HepG2 (cell line): Measurements from ENCODE around the gene SPTSSB. TPM values are rescaled to one million over a fixed set of nuclear protein-coding genes. Genes with fewer than 3 reads are reported as not detected.

Experiments used
- ATAC-seq: fragments of 200-7000 bp; cut with Tn5 transposase; 3 replicates; pipeline ENCODE4 v1.9.1; 2020; ENCODE audit warnings: mild to moderate bottlenecking, moderate library complexity
- BruUV-seq: library from RNA; stranded (reverse); fragments of 400-500 nt; replicated peaks from 2 replicates; lab custom pipeline; 2021; lab: Mats Ljungman, UMichigan
- CTCF ChIA-PET: fragments of 300-600 bp; formaldehyde crosslinking; extraction: SDS; loops from one replicate; lab custom pipeline; 2021; ENCODE audit warnings: low total read pairs, inconsistent platforms, low intra/inter-chr PET ratio; lab: Yijun Ruan, JAX
- POLR2A ChIA-PET: fragments of 350-600 bp; sonication (Branson Sonifier 250); formaldehyde crosslinking; loops from one replicate; lab custom pipeline; 2020; ENCODE audit warnings: antibody characterized with exemption, inconsistent platforms; lab: Yijun Ruan, JAX
- DNase-seq: peaks from one replicate; pipeline ENCODE4 v3.0.0-alpha.2; 2015; ENCODE audit warnings: low spot score
- FAIRE-seq: peaks from 3 replicates; lab custom pipeline; 2011; peaks lifted over from hg19 to GRCh38; lab: Jason Lieb, UNC
- H2AFZ ChIP-seq: one replicate; pipeline ENCODE4 v1.6.1; 2011; ENCODE audit warnings: low read length, inconsistent platforms
- H3K27ac ChIP-seq: fragments of 300-600 bp; 3 replicates; pipeline ENCODE4 v1.8.0; 2011; ENCODE audit warnings: mixed run types, mild to moderate bottlenecking, mixed read lengths, low read length, inconsistent platforms; ENCODE audit not compliant: insufficient read depth; ENCODE audit errors: extremely low read length
- H3K27me3 ChIP-seq, 2 experiments: fragments of 200-600 bp in 1 of 2; 2 replicates in 1 of 2; 3 replicates in 1 of 2; pipeline versions ENCODE4 v1.6.0 to v1.8.0; 2011; ENCODE audit warnings: low read length in 2 of 2, mild to moderate bottlenecking in 2 of 2, moderate library complexity in 2 of 2, inconsistent platforms in 1 of 2; ENCODE audit not compliant: insufficient read depth in 2 of 2, control insufficient read depth in 1 of 2
- H3K36me3 ChIP-seq, 2 experiments: fragments of 200-600 bp in 1 of 2; replicated peaks in 1 of 2; 2 replicates in 1 of 2; 3 replicates in 1 of 2; pipeline versions ENCODE4 v1.5.1 to v1.8.0; 2011; ENCODE audit warnings: low read length in 2 of 2, inconsistent platforms in 1 of 2; ENCODE audit not compliant: insufficient read depth in 2 of 2, control insufficient read depth in 1 of 2
- H3K4me1 ChIP-seq: 2 replicates; pipeline ENCODE4 v1.5.1; 2012; ENCODE audit warnings: low read length, inconsistent platforms; ENCODE audit not compliant: insufficient read depth
- H3K4me2 ChIP-seq: 2 replicates; pipeline ENCODE4 v1.6.0; 2011; ENCODE audit warnings: low read depth, low read length, inconsistent platforms
- H3K4me3 ChIP-seq, 3 experiments: fragments of 200-600 bp in 1 of 3; sonication (generic), shearing (Covaris generic) in 1 of 3; replicated peaks in 1 of 3; 2 replicates each; pipeline ENCODE4 v1.5.1; 2011 to 2016; ENCODE audit warnings: low read length in 3 of 3, inconsistent platforms in 2 of 3, low read depth in 2 of 3, mild to moderate bottlenecking in 2 of 3, control low read depth in 1 of 3, mixed read lengths in 1 of 3; ENCODE audit not compliant: insufficient read depth in 1 of 3
- H3K79me2 ChIP-seq: one replicate; pipeline ENCODE4 v1.6.1; 2011; ENCODE audit warnings: low read length, inconsistent platforms; ENCODE audit not compliant: insufficient read depth
- H3K9ac ChIP-seq: 2 replicates; pipeline ENCODE4 v1.6.0; 2011; ENCODE audit warnings: mild to moderate bottlenecking, low read depth, low read length, inconsistent platforms; ENCODE audit not compliant: insufficient read depth
- H3K9me3 ChIP-seq: 2 replicates; pipeline ENCODE4 v1.5.1; 2012; ENCODE audit warnings: mild to moderate bottlenecking, low read length
- H4K20me1 ChIP-seq: 2 replicates; pipeline ENCODE4 v1.6.0; 2011; ENCODE audit warnings: inconsistent platforms, mild to moderate bottlenecking, low read length, moderate library complexity; ENCODE audit not compliant: insufficient read depth
- DR1 ChIP-seq: sonication (generic); formaldehyde crosslinking; IDR thresholded peaks from 2 replicates; pipeline ENCODE4 v1.8.0; 2021; ENCODE audit warnings: mild to moderate bottlenecking, missing genetic modification reagents, inconsistent platforms
- HNF4G ChIP-seq, 2 experiments: sonication (generic) in 1 of 2; formaldehyde crosslinking in 1 of 2; IDR thresholded peaks; 2 replicates each; pipeline versions ENCODE4 v1.4.0 to v1.6.1; 2011 to 2020; ENCODE audit warnings: borderline replicate concordance in 2 of 2, low read depth in 2 of 2, mild to moderate bottlenecking in 2 of 2, low read length in 1 of 2, missing genetic modification reagents in 1 of 2, moderate library complexity in 1 of 2
- MTA3 ChIP-seq: sonication (generic); formaldehyde crosslinking; IDR thresholded peaks from 2 replicates; pipeline ENCODE4 v1.4.0; 2020; ENCODE audit warnings: missing genetic modification reagents
- ZMYM4 ChIP-seq: sonication (generic); formaldehyde crosslinking; IDR thresholded peaks from 2 replicates; pipeline ENCODE4 v1.8.1; 2023; ENCODE audit warnings: mild to moderate bottlenecking, missing genetic modification reagents
- ZNF124 ChIP-seq: sonication (generic); formaldehyde crosslinking; IDR thresholded peaks from 2 replicates; pipeline ENCODE4 v1.4.0; 2020; ENCODE audit warnings: missing genetic modification reagents
- ZNF138 ChIP-seq: sonication (generic); formaldehyde crosslinking; IDR thresholded peaks from 2 replicates; pipeline ENCODE4 v1.5.0; 2020; ENCODE audit warnings: mild to moderate bottlenecking, low read depth, missing genetic modification reagents
- ZNF644 ChIP-seq: IDR thresholded peaks from 2 replicates; pipeline ENCODE4 v1.6.1; 2016; ENCODE audit warnings: low read depth
- ZNF7 ChIP-seq: IDR thresholded peaks from 2 replicates; pipeline ENCODE4 v1.6.1; 2016; ENCODE audit warnings: missing biosample characterization, missing genetic modification reagents
- ZNF713 ChIP-seq: sonication (generic); formaldehyde crosslinking; IDR thresholded peaks from 2 replicates; pipeline ENCODE4 v1.4.0; 2020; ENCODE audit warnings: mild to moderate bottlenecking, missing genetic modification reagents
- ZNF788 ChIP-seq: sonication (generic); formaldehyde crosslinking; IDR thresholded peaks from 2 replicates; pipeline ENCODE4 v1.5.0; 2020; ENCODE audit warnings: mild to moderate bottlenecking, missing genetic modification reagents, borderline replicate concordance
- ZNF850 ChIP-seq: sonication (generic); formaldehyde crosslinking; conservative IDR thresholded peaks from 2 replicates; pipeline ENCODE4 v1.9.0; 2021; ENCODE audit warnings: mild to moderate bottlenecking, missing genetic modification reagents
- WGBS: methylation state at CpG from one replicate; pipeline ENCODE4 v1.1.6; 2017; ENCODE audit warnings: low lambda C conversion rate; 5-methylcytosine and 5-hydroxymethylcytosine counted together
- in situ Hi-C: cut with HindIII; loops from 2 replicates; pipeline ENCODE4 v1.10.0; 2017; ENCODE audit warnings: low pct_unique_long_range_greater_than_20kb; ENCODE audit not compliant: extremely low pct_ligation_motif_present
- intact Hi-C: fragments of 100-400 bp; cut with micrococcal nuclease; formaldehyde crosslinking; loops from one replicate; pipeline ENCODE4 v1.10.0; 2022; ENCODE audit not compliant: unreplicated experiment
- polyA plus RNA-seq, 8 experiments: library from polyadenylated mRNA; depleted of rRNA in 3 of 8; stranded (reverse) in 7 of 8; unstranded in 1 of 8; fragments of >200 nt; fragmentation: Illumina TruSeq in 4 of 8; extraction: Trizol in 4 of 8; gene quantifications; 2 replicates each; pipeline versions ENCODE4 v1.2.1 to v1.2.3, GENCODE V29; 2011 to 2016; ENCODE audit warnings: low read depth in 4 of 8, missing spikeins in 1 of 8, mixed read lengths in 1 of 8; ENCODE audit not compliant: insufficient read depth in 1 of 8
- total RNA-seq, 5 experiments: library from RNA; depleted of rRNA; stranded (reverse); fragments of >200 nt; fragmentation: Illumina TruSeq; extraction: Trizol; gene quantifications; 2 replicates each; pipeline ENCODE4 v1.2.3, GENCODE V29; 2016; ENCODE audit warnings: low read depth in 1 of 5

SPTSSB gene
- total and polyA plus RNA-seq, 2 of the 13 experiments (the other 11 are each of a cell fraction or from before 2014, with no cell fraction given): 0.51 to 2.4 TPM

- H2AFZ ChIP-seq: no peak overlapping the region
- in situ Hi-C loops: no loop called here
- CTCF ChIA-PET: no interaction called here
These were observed 34.0 kb downstream of the SPTSSB start for GRCh38 chr3:161337311-161337710.

GRCh38 chr3:161336661-161337060 is 34.7 kb downstream of the SPTSSB start:
- FAIRE-seq (no peak), DNase-seq (no peak), ATAC-seq (no peak)
- Histone ChIP-seq H4K20me1 (no peaks in the 10 kb centered on the region), H3K4me3 (no peak overlapping the region), H3K27ac (no peak overlapping the region), H3K36me3 (no peaks in the 10 kb centered on the region), H3K27me3 (no peaks in the 10 kb centered on the region), H3K9ac (no peak overlapping the region), H3K9me3 (no peaks in the 10 kb centered on the region), H3K4me1 (peaks cover 81% of the 10 kb centered on the region), H2AFZ (no peak overlapping the region), H3K79me2 (no peaks in the 10 kb centered on the region), H3K4me2 (no peak overlapping the region)
- POLR2A ChIA-PET: no interaction called here
- in situ Hi-C loops: no loop called here
- intact Hi-C loops: no loop called here
- CTCF ChIA-PET: no interaction called here
- TF ChIP-seq ZNF138 (no peak), ZNF644 (0 out of 2 replicates have a peak, but pooled peaks have one; percentile 29)
- BruUV-seq: no TSS peak
- 41% methylated on average over 2 of the region's 2 CpGs for WGBS

More at GRCh38 chr3:161337311-161337710, 34.0 kb downstream of the SPTSSB start:
- H3K9ac ChIP-seq: no peak overlapping the region
- TF ChIP-seq HNF4G (IDR thresholded peaks at IDR 0.05; ENCODE audit: borderline replicate concordance, low read depth, low read length) (no peak), HNF4G (CRISPR knock-in tag; IDR thresholded peaks at IDR 0.05; ENCODE audit: borderline replicate concordance, low read depth) (no peak), ZNF124 (no peak), DR1 (CRISPR knock-in tag) (no peak), ZNF713 (CRISPR knock-in tag) (no peak), MTA3 (CRISPR knock-in tag) (no peak), ZMYM4 (CRISPR knock-in tag) (no peak), ZNF7 (CRISPR knock-in tag) (peak; percentile 25; the same call in 1 of the 2 replicates), ZNF850 (CRISPR knock-in tag) (no peak), ZNF788 (no peak)
- ATAC-seq (no peak), DNase-seq (no peak), FAIRE-seq (no peak)
- H3K4me2 ChIP-seq: no peak overlapping the region
- POLR2A ChIA-PET: interaction anchor here (1.1 kb wide), 1 partner anchor 14 kb away, joined by 3 read pairs; no protein-coding TSS in a partner anchor
- intact Hi-C loops: no loop called here
- peaks cover 86% of the 10 kb centered on the region for H3K4me1 ChIP-seq
- no peaks in the 10 kb centered on the region for H3K9me3 ChIP-seq
- H4K20me1 ChIP-seq: no peaks in the 10 kb centered on the region
- H3K36me3 ChIP-seq: no peaks in the 10 kb centered on the region
- BruUV-seq: no TSS peak
- H3K27ac ChIP-seq: no peak overlapping the region
- no peak overlapping the region for H3K4me3 ChIP-seq
- H3K27me3 ChIP-seq: no peaks in the 10 kb centered on the region
- no peaks in the 10 kb centered on the region for H3K79me2 ChIP-seq
